Hepatocyte (in vitro differentiated cells): ENCODE measurements around the gene PI4KA. TPM values are rescaled to one million over a fixed set of nuclear protein-coding genes. Genes with fewer than 3 reads are reported as not detected.
"Not testable (repeated sequence)": the region's sequence is repeated elsewhere in the genome, so short reads cannot be mapped to it uniquely, and the experiment has no call there.

ENCODE experiments used
- DNase-seq: peaks from one replicate; pipeline ENCODE4 v3.0.0-alpha.2; 2016; ENCODE audit warnings: low spot score
- H2AFZ ChIP-seq: fragments of 200-600 bp; sonication (generic); 2 replicates; pipeline ENCODE4 v1.6.0; 2016; ENCODE audit warnings: antibody characterized with exemption, mild to moderate bottlenecking
- H3K27ac ChIP-seq: fragments of 200-600 bp; sonication (generic); 2 replicates; pipeline ENCODE4 v1.5.1; 2016; ENCODE audit warnings: mild to moderate bottlenecking
- H3K27me3 ChIP-seq: fragments of 200-600 bp; sonication (generic); 2 replicates; pipeline ENCODE4 v1.6.1; 2016
- H3K36me3 ChIP-seq: fragments of 200-600 bp; sonication (generic); replicated peaks from 2 replicates; pipeline ENCODE4 v1.5.1; 2016; ENCODE audit warnings: low read depth; ENCODE audit not compliant: insufficient read depth
- H3K4me1 ChIP-seq: fragments of 200-600 bp; sonication (generic); 2 replicates; pipeline ENCODE4 v1.5.1; 2016; ENCODE audit warnings: mild to moderate bottlenecking, moderate library complexity; ENCODE audit not compliant: insufficient read depth
- H3K4me2 ChIP-seq: fragments of 200-600 bp; sonication (generic); 2 replicates; pipeline ENCODE4 v1.6.0; 2016
- H3K4me3 ChIP-seq: fragments of 200-600 bp; sonication (generic); 2 replicates; pipeline ENCODE4 v1.5.1; 2016; ENCODE audit warnings: mild to moderate bottlenecking
- H3K79me2 ChIP-seq: fragments of 200-600 bp; sonication (generic); 2 replicates; pipeline ENCODE4 v1.6.0; 2017; ENCODE audit warnings: mild to moderate bottlenecking
- H3K9me2 ChIP-seq: fragments of 200-600 bp; sonication (generic); replicated peaks from 2 replicates; pipeline ENCODE4 v1.6.0; 2017; ENCODE audit warnings: mild to moderate bottlenecking; ENCODE audit not compliant: insufficient read depth
- H3K9me3 ChIP-seq: fragments of 200-600 bp; sonication (generic); 2 replicates; pipeline ENCODE4 v1.5.1; 2016; ENCODE audit warnings: low read depth, mild to moderate bottlenecking
- H4K20me1 ChIP-seq: fragments of 200-600 bp; sonication (generic); 2 replicates; pipeline ENCODE4 v1.6.0; 2016; ENCODE audit warnings: mild to moderate bottlenecking; ENCODE audit not compliant: insufficient read depth, poor library complexity, severe bottlenecking
- EZH2 ChIP-seq: fragments of 200-600 bp; sonication (generic); IDR thresholded peaks from 2 replicates; pipeline ENCODE4 v1.6.1; 2016; ENCODE audit warnings: antibody characterized with exemption, mild to moderate bottlenecking, borderline replicate concordance
- EZH2phosphoT487 ChIP-seq: fragments of 200-600 bp; sonication (generic); IDR thresholded peaks from one replicate; pipeline ENCODE4 v1.6.1; 2018; ENCODE audit warnings: antibody characterized with exemption, mild to moderate bottlenecking, low read depth, moderate library complexity; ENCODE audit not compliant: unreplicated experiment, severe bottlenecking
- WGBS: methylation state at CpG from one replicate; pipeline ENCODE4 v1.1.6; 2016; ENCODE audit warnings: low lambda C conversion rate; ENCODE audit errors: missing lambda C conversion rate; 5-methylcytosine and 5-hydroxymethylcytosine counted together
- polyA plus RNA-seq: library from polyadenylated mRNA; unstranded; fragments of >200 nt; fragmentation: Nextera tagmentation; extraction: Ambion mirVana; gene quantifications from 2 replicates; pipeline ENCODE4 v1.2.1, GENCODE V29; 2016
- total RNA-seq: library from RNA; depleted of rRNA; stranded (reverse); fragments of >200 nt; gene quantifications from 2 replicates; pipeline ENCODE4 v1.2.3, GENCODE V29; 2014
- TF ChIP-seq, protein P1 (sequence below): fragments of 200-600 bp; sonication (generic); IDR thresholded peaks from 2 replicates; pipeline ENCODE4 v1.5.1; 2016; ENCODE audit warnings: antibody characterized with exemption, mild to moderate bottlenecking; ENCODE audit not compliant: poor library complexity

The PI4KA gene
- total and polyA plus RNA-seq, 2 experiments from 2014 or later, result 59.1 to 75.7 TPM

DNA sequence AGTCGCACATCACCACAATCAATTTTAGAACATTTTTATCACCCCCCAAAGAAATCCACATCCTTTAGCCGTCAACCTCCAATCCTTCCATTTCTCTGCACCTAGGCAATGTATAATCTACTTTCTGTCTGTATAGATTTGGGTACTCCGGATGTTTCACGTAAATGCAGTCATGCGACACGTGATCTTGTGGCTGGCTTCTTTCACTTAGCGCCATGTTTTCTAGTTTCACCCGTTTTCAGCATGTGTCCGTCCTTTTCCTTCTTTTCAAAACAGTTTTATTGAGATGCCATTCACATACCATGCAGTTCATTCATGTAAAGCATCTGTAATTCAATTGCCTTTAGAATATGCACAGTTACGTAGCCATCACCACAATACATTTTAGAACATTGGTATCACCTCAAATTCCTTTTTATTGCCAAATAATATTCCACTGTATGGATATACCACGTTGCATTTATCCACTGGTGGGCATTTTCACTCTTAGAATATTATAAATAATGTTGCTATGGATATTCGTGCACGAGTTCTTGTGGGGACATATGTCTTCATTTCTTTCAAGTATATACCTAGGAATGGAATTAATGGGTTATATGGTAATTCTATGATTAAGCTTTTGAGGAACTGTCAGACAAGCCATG, 179.7 kb downstream of the PI4KA start:
- not testable (repeated sequence) for H3K4me3 ChIP-seq, H3K27me3 ChIP-seq, DNase-seq, H3K4me1 ChIP-seq, H3K36me3 ChIP-seq, H3K9me3 ChIP-seq, H3K79me2 ChIP-seq, H4K20me1 ChIP-seq, H3K9me2 ChIP-seq, H3K4me2 ChIP-seq, H3K27ac ChIP-seq, H2AFZ ChIP-seq
- 93% methylated on average over 13 of the region's 13 CpGs for WGBS

DNA sequence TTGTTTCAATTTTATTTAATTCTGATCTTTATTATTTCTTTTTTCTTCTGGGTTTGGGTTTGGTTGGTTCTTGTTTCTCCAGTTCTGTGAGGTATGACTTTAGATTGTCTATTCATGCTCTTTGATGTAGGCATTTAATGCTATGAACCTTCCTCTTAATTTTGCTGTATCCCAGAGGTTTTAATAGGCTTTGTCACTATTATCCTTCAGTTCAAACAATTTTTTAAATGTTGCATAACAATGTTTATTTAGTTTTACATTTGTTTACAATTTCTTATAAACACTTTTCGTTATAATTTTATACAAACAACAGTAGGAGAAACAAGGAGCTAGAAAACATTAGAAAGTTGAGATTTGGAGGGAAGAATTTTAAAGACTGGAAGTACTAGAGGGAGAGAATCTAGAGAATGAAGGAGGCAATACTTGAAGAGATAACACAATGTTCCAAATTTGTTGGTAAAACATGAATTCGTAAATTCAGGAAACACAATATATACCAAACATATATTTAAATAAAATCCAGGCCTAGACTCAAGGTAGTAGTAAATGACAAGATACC, 180.8 kb downstream of the PI4KA start:
- no peak overlapping the region for H2AFZ ChIP-seq
- 84% methylated on average over 2 of the region's 2 CpGs for WGBS
- H3K9me3 ChIP-seq, result no peaks in the 10 kb centered on the region
- no peaks in the 10 kb centered on the region for H4K20me1 ChIP-seq
- H3K9me2 ChIP-seq, result no peaks in the 10 kb centered on the region
- TF ChIP-seq EZH2 (no peak), EZH2phosphoT487 (no peak)
- TF ChIP-seq, protein P1, sequence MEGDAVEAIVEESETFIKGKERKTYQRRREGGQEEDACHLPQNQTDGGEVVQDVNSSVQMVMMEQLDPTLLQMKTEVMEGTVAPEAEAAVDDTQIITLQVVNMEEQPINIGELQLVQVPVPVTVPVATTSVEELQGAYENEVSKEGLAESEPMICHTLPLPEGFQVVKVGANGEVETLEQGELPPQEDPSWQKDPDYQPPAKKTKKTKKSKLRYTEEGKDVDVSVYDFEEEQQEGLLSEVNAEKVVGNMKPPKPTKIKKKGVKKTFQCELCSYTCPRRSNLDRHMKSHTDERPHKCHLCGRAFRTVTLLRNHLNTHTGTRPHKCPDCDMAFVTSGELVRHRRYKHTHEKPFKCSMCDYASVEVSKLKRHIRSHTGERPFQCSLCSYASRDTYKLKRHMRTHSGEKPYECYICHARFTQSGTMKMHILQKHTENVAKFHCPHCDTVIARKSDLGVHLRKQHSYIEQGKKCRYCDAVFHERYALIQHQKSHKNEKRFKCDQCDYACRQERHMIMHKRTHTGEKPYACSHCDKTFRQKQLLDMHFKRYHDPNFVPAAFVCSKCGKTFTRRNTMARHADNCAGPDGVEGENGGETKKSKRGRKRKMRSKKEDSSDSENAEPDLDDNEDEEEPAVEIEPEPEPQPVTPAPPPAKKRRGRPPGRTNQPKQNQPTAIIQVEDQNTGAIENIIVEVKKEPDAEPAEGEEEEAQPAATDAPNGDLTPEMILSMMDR, result no peak
- no peak overlapping the region for H3K4me3 ChIP-seq
- H3K4me2 ChIP-seq, result no peak overlapping the region
- H3K36me3 ChIP-seq, result no peaks in the 10 kb centered on the region
- DNase-seq, result no peak
- H3K4me1 ChIP-seq, result no peaks in the 10 kb centered on the region
- no peaks in the 10 kb centered on the region for H3K27me3 ChIP-seq
- H3K79me2 ChIP-seq, result no peaks in the 10 kb centered on the region
- H3K27ac ChIP-seq, result no peak overlapping the region

DNA sequence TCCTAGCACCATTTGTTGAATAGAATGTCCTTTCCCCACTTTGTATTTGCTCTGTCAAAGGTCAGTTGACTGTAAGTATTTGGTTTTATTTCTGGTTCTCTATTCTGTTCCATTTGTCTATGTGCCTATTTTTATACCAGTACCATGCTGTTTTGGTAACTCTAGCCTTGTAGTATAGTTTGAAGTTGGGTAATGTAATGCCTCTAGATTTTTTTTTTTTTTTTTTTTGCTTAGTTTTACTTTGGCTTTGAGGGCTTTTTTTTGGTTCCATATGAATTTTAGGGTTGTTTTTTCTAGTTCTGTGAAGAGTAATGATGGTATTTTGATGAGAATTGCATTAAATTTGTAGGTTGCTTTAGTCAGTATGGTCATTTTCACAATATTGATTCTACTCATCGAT, 183.0 kb downstream of the PI4KA start:
- not testable (repeated sequence) for H3K9me3 ChIP-seq, H3K4me3 ChIP-seq, DNase-seq, H3K27ac ChIP-seq, H3K4me1 ChIP-seq, H3K79me2 ChIP-seq, H3K9me2 ChIP-seq, H3K27me3 ChIP-seq, H3K4me2 ChIP-seq, H3K36me3 ChIP-seq, H4K20me1 ChIP-seq, H2AFZ ChIP-seq
- WGBS, result 96% methylated on average over 1 of the region's 1 CpG

GRCh38 chr22:20674998-20675397, 183.6 kb downstream of the PI4KA start:
- TF ChIP-seq EZH2 (no peak), EZH2phosphoT487 (no peak)
- H3K79me2 ChIP-seq, result no peaks in the 10 kb centered on the region
- H3K4me2 ChIP-seq, result no peak overlapping the region
- H3K27me3 ChIP-seq, result no peaks in the 10 kb centered on the region
- no peaks in the 10 kb centered on the region for H3K9me3 ChIP-seq
- no peak overlapping the region for H3K4me3 ChIP-seq
- no peak overlapping the region for H2AFZ ChIP-seq
- no peaks in the 10 kb centered on the region for H3K9me2 ChIP-seq
- no peak overlapping the region for H3K27ac ChIP-seq
- H3K4me1 ChIP-seq, result no peaks in the 10 kb centered on the region
- no peaks in the 10 kb centered on the region for H3K36me3 ChIP-seq
- H4K20me1 ChIP-seq, result no peaks in the 10 kb centered on the region
- DNase-seq, result no peak
